SK-N-SH (cell line): Measurements from ENCODE around the gene AQP3. TPM values are rescaled to one million over a fixed set of nuclear protein-coding genes. Genes with fewer than 3 reads are reported as not detected.
"Not testable (repeated sequence)": the region's sequence is repeated elsewhere in the genome, so short reads cannot be mapped to it uniquely, and the experiment has no call there.

Experiments
- CTCF ChIA-PET: fragments of 300-600, 350-600 bp; formaldehyde crosslinking; extraction: SDS; loops from one replicate; lab custom pipeline; 2021; lab: Yijun Ruan, JAX
- POLR2A ChIA-PET: fragments of 350-600 bp; sonication (Branson Sonifier 250); formaldehyde crosslinking; extraction: SDS; loops from one replicate; lab custom pipeline; 2020; ENCODE audit warnings: antibody characterized with exemption, inconsistent platforms; lab: Yijun Ruan, JAX
- DNase-seq: peaks from one replicate; pipeline ENCODE4 v3.0.0; 2012
- H2AFZ ChIP-seq: fragments of 200-600 bp; sonication (generic); 2 replicates; pipeline ENCODE4 v1.8.1; 2016; ENCODE audit warnings: antibody characterized with exemption, mild to moderate bottlenecking, low read depth
- H3F3A ChIP-seq: fragments of 200-600 bp; sonication (generic); replicated peaks from 2 replicates; pipeline ENCODE3; 2016; ENCODE audit warnings: antibody characterized with exemption, mild to moderate bottlenecking; ENCODE audit not compliant: insufficient read depth
- H3K27ac ChIP-seq, 2 experiments: fragments of 200-500 bp in 1 of 2; fragments of 200-600 bp in 1 of 2; sonication (Bioruptor generic) in 1 of 2; sonication (generic), shearing (Covaris generic) in 1 of 2; 2 replicates each; pipeline versions ENCODE4 v1.5.1 to v1.6.1; 2014 to 2016; ENCODE audit warnings: low read depth in 2 of 2, inconsistent platforms in 1 of 2, low read length in 1 of 2, mild to moderate bottlenecking in 1 of 2, mixed read lengths in 1 of 2
- H3K27me3 ChIP-seq: fragments of 200-600 bp; sonication (generic), shearing (Covaris generic); 2 replicates; pipeline ENCODE4 v1.6.1; 2016; ENCODE audit warnings: mixed run types; ENCODE audit not compliant: insufficient read depth
- H3K36me3 ChIP-seq, 2 experiments: fragments of 200-500 bp in 1 of 2; fragments of 200-600 bp in 1 of 2; sonication (Bioruptor generic) in 1 of 2; sonication (generic) in 1 of 2; replicated peaks in 1 of 2; 2 replicates each; pipeline versions ENCODE3 to v1.5.1; 2014 to 2016; ENCODE audit warnings: low read length in 1 of 2, mild to moderate bottlenecking in 1 of 2; ENCODE audit not compliant: insufficient read depth in 2 of 2, control insufficient read depth in 1 of 2
- H3K4me1 ChIP-seq, 2 experiments: fragments of 200-500 bp in 1 of 2; fragments of 200-600 bp in 1 of 2; sonication (Bioruptor generic) in 1 of 2; sonication (generic), shearing (Covaris generic) in 1 of 2; 2 replicates each; pipeline versions ENCODE4 v1.5.1 to v1.6.1; 2014 to 2016; ENCODE audit warnings: low read depth in 1 of 2, low read length in 1 of 2, mixed run types in 1 of 2; ENCODE audit not compliant: insufficient read depth in 2 of 2, control insufficient read depth in 1 of 2
- H3K4me2 ChIP-seq: fragments of 200-600 bp; sonication (generic), shearing (Covaris generic); 2 replicates; pipeline ENCODE4 v1.6.1; 2017; ENCODE audit warnings: mixed run types
- H3K4me3 ChIP-seq, 2 experiments: fragments of 200-500 bp in 1 of 2; fragments of 200-600 bp in 1 of 2; sonication (Bioruptor generic) in 1 of 2; sonication (generic), shearing (Covaris generic) in 1 of 2; 2 replicates each; pipeline versions ENCODE4 v1.5.1 to v1.8.1; 2014 to 2016; ENCODE audit warnings: low read depth in 2 of 2, inconsistent platforms in 1 of 2, low read length in 1 of 2, mild to moderate bottlenecking in 1 of 2, mixed read lengths in 1 of 2, moderate library complexity in 1 of 2
- H3K79me2 ChIP-seq: fragments of 200-600 bp; sonication (generic); 2 replicates; pipeline ENCODE4 v1.8.1; 2017; ENCODE audit warnings: mild to moderate bottlenecking; ENCODE audit not compliant: insufficient read depth
- H3K9ac ChIP-seq: fragments of 200-600 bp; sonication (generic); 2 replicates; pipeline ENCODE4 v1.6.1; 2017; ENCODE audit warnings: mixed run types
- H3K9me2 ChIP-seq: fragments of 200-600 bp; sonication (generic); 2 replicates; pipeline ENCODE4 v1.6.1; 2017; ENCODE audit warnings: mixed run types
- H3K9me3 ChIP-seq: fragments of 200-600 bp; sonication (generic); 2 replicates; pipeline ENCODE4 v1.6.1; 2017; ENCODE audit warnings: mixed run types, mild to moderate bottlenecking, moderate library complexity
- H4K20me1 ChIP-seq: fragments of 200-600 bp; sonication (generic); 2 replicates; pipeline ENCODE4 v1.6.1; 2017; ENCODE audit warnings: mild to moderate bottlenecking, mixed run types; ENCODE audit not compliant: insufficient read depth
- CHD2 ChIP-seq: fragments of 150-350 bp; IDR thresholded peaks from 2 replicates; pipeline ENCODE4 v1.6.1; 2018; ENCODE audit warnings: low read length; ENCODE audit not compliant: partially characterized antibody
- FOXM1 ChIP-seq: IDR thresholded peaks from 2 replicates; pipeline ENCODE4 v1.4.0; 2012; ENCODE audit warnings: low read depth, mild to moderate bottlenecking
- GABPA ChIP-seq: IDR thresholded peaks from 2 replicates; pipeline ENCODE4 v1.4.0; 2012; ENCODE audit warnings: low read depth, mild to moderate bottlenecking
- MEF2A ChIP-seq: IDR thresholded peaks from 2 replicates; pipeline ENCODE4 v1.4.0; 2012; ENCODE audit warnings: low read depth, borderline replicate concordance
- MXI1 ChIP-seq: IDR thresholded peaks from 2 replicates; pipeline ENCODE4 v1.6.1; 2012; ENCODE audit warnings: mild to moderate bottlenecking, low read depth, low read length, improper control_type of control experiment
- NFIC ChIP-seq: IDR thresholded peaks from 2 replicates; pipeline ENCODE4 v1.4.0; 2012; ENCODE audit warnings: borderline replicate concordance
- NRF1 ChIP-seq: IDR thresholded peaks from 2 replicates; pipeline ENCODE4 v1.6.1; 2012; ENCODE audit warnings: low read depth, mild to moderate bottlenecking, low read length
- POLR2AphosphoS5 ChIP-seq: IDR thresholded peaks from 2 replicates; pipeline ENCODE4 v1.6.1; 2012; ENCODE audit warnings: low read depth, low read length
- RAD21 ChIP-seq: IDR thresholded peaks from 2 replicates; pipeline ENCODE4 v1.6.1; 2012; ENCODE audit warnings: mild to moderate bottlenecking, low read length
- RCOR1 ChIP-seq: fragments of 150-350 bp; IDR thresholded peaks from 2 replicates; pipeline ENCODE4 v1.6.1; 2017; ENCODE audit warnings: antibody characterized with exemption, low read length
- TCF12 ChIP-seq: IDR thresholded peaks from 2 replicates; pipeline ENCODE4 v1.4.0; 2012
- TEAD4 ChIP-seq: IDR thresholded peaks from 2 replicates; pipeline ENCODE4 v1.4.0; 2012; ENCODE audit warnings: mild to moderate bottlenecking, borderline replicate concordance; ENCODE audit not compliant: insufficient read depth
- WGBS: methylation state at CpG from one replicate; pipeline ENCODE4 v1.1.6; 2017; ENCODE audit warnings: low lambda C conversion rate; 5-methylcytosine and 5-hydroxymethylcytosine counted together
- polyA plus RNA-seq, 3 experiments: library from polyadenylated mRNA; depleted of rRNA; stranded (reverse); fragments of >200 nt; gene quantifications; 2 replicates each; pipeline ENCODE4 v1.2.3, GENCODE V29; 2012
- TF ChIP-seq, protein P1 (sequence below): fragments of 150-350 bp; IDR thresholded peaks from 2 replicates; pipeline ENCODE4 v1.6.1; 2017; ENCODE audit warnings: antibody characterized with exemption, low read length, low read depth, borderline replicate concordance
- TF ChIP-seq, protein P2 (sequence below): fragments of 200-600 bp; sonication (generic); IDR thresholded peaks from 2 replicates; pipeline ENCODE4 v1.6.1; 2017; ENCODE audit warnings: antibody characterized with exemption, mild to moderate bottlenecking, moderate library complexity

The AQP3 gene
- polyA plus RNA-seq, 1 of the 3 experiments (the other 2 are of a cell fraction), result 0.64 TPM

DNA sequence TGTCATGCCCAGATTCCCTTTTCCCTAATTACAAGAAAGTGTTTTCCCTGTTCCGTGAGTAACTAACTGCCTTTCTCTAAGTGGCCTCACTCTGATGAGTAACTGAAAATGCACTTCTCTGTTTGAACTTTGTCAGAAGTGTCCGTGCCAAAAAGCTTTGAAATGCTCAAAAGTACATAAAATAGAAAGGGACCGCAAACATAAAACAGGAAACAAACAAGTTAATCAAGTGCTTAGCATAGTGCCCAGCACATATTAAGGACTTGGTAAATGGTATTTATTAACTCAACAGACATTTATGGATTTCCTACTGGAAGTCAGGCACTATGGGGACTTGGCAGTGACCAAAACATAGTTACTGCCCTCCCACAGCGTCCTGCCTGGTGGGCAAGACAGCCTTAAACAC is 22.3 kb downstream of the AQP3 start:
- ChIA-PET POLR2A (no interaction called here), CTCF (no interaction called here)
- Histone ChIP-seq H3K27me3 (no peaks in the 10 kb centered on the region), H3K4me1 (no peaks in the 10 kb centered on the region), H3K9me2 (no peaks in the 10 kb centered on the region), H3K4me3 (no peak overlapping the region), H3K27ac (no peak overlapping the region), H3K9ac (no peak overlapping the region), H3K79me2 (no peaks in the 10 kb centered on the region), H3K36me3 (no peaks in the 10 kb centered on the region), H3K4me2 (no peak overlapping the region), H2AFZ (no peak overlapping the region), H4K20me1 (no peaks in the 10 kb centered on the region), H3F3A (no peaks in the 10 kb centered on the region), H3K9me3 (no peaks in the 10 kb centered on the region)
- TF ChIP-seq POLR2AphosphoS5 (no peak), TCF12 (no peak), RAD21 (no peak), GABPA (no peak)
- TF ChIP-seq, protein P1, sequence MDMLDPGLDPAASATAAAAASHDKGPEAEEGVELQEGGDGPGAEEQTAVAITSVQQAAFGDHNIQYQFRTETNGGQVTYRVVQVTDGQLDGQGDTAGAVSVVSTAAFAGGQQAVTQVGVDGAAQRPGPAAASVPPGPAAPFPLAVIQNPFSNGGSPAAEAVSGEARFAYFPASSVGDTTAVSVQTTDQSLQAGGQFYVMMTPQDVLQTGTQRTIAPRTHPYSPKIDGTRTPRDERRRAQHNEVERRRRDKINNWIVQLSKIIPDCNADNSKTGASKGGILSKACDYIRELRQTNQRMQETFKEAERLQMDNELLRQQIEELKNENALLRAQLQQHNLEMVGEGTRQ, result no peak
- WGBS, result 74% methylated on average over 4 of the region's 4 CpGs
- DNase-seq, result no peak

DNA sequence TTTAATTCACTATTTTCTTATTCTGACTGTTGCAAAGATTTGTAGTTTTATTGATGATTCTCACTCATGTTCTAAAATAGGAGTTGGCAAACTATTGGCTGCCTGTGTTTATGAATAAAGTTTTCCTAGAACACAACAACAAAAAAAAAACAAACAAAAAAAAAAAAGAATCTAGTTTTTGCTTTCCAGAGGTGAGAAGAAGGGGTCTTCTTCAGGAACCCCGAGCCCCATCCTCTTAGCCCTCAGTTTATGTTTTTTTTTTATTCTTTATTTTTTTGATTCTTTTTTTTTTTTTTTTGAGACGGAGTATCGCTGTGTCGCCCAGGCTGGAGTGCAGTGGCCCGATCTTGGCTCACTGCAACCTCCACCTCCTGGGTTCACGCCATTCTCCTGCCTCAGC is 22.9 kb downstream of the AQP3 start:
- H3K9ac ChIP-seq, POLR2A ChIA-PET, H3K4me1 ChIP-seq, H3K27me3 ChIP-seq, CTCF ChIA-PET, H4K20me1 ChIP-seq, H3K27ac ChIP-seq, H3K9me3 ChIP-seq, H3F3A ChIP-seq, H3K4me2 ChIP-seq, H3K79me2 ChIP-seq, H2AFZ ChIP-seq, H3K4me3 ChIP-seq, DNase-seq, H3K9me2 ChIP-seq, H3K36me3 ChIP-seq: not testable (repeated sequence)
- 83% methylated on average over 6 of the region's 6 CpGs for WGBS

DNA sequence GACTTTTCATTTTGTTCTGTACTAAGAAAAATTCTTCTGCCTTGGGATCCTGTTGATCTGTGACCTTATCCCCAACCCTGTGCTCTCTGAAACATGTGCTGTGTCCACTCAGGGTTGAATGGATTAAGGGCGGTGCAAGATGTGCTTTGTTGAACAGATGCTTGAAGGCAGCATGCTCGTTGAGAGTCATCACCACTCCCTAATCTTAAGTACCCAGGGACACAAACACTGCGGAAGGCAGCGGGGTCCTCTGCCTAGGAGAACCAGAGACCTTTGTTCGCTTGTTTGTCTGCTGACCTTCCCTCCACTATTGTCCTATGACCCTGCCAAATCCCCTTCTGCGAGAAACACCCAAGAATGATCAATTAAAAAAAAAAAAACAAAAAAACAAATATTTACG is 23.4 kb downstream of the AQP3 start:
- H3K27me3 ChIP-seq, POLR2A ChIA-PET, H3K9me3 ChIP-seq, CTCF ChIA-PET, H3K27ac ChIP-seq, H3F3A ChIP-seq, H3K36me3 ChIP-seq, H2AFZ ChIP-seq, H3K4me2 ChIP-seq, H3K4me3 ChIP-seq, H3K79me2 ChIP-seq, H4K20me1 ChIP-seq, H3K9me2 ChIP-seq, H3K4me1 ChIP-seq, H3K9ac ChIP-seq, DNase-seq: not testable (repeated sequence)
- WGBS, result 77% methylated on average over 5 of the region's 7 CpGs

DNA sequence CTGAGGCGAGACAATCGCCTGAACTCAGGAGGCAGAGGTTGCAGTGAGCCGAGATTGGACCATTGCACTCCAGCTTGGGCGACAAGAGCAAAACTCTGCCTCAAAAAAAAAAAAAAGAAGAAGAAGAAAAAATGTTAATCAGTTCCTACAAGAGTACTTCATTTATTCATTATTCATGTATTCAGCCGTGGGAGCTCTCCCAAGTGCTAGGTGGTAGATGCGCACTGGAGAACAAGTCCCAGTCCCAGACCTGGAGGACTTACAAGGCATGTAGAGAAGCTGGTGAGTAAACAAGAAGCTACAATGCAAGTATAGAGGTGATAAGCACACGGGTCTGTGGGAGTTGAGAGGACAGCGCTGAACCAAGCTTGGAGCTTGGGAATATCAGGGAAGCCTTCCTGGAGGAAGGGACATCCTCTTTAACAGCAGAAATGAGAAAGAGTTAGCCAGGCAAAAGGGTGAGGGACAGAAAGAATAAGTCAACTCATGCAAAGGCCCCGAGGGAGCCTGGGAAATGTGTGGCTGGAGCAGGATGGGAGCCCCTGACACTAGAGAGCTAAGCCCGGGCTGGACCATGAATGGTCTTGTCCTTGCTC is 27.6 kb downstream of the AQP3 start:
- CTCF ChIA-PET, result interaction anchor here (0.6 to 1.4 kb wide), 2 partner anchors 16 to 45 kb away, joined by 3 to 6 read pairs; no protein-coding TSS in a partner anchor
- POLR2A ChIA-PET, result interaction anchor here (0.7 kb wide), 1 partner anchor 19 kb away, joined by 3 read pairs; no protein-coding TSS in a partner anchor
- TF ChIP-seq FOXM1 (no peak), MXI1 (no peak), MEF2A (no peak), RCOR1 (no peak), CHD2 (no peak), NRF1 (no peak), RAD21 (no peak), TEAD4 (no peak), NFIC (no peak)
- TF ChIP-seq, protein P2, sequence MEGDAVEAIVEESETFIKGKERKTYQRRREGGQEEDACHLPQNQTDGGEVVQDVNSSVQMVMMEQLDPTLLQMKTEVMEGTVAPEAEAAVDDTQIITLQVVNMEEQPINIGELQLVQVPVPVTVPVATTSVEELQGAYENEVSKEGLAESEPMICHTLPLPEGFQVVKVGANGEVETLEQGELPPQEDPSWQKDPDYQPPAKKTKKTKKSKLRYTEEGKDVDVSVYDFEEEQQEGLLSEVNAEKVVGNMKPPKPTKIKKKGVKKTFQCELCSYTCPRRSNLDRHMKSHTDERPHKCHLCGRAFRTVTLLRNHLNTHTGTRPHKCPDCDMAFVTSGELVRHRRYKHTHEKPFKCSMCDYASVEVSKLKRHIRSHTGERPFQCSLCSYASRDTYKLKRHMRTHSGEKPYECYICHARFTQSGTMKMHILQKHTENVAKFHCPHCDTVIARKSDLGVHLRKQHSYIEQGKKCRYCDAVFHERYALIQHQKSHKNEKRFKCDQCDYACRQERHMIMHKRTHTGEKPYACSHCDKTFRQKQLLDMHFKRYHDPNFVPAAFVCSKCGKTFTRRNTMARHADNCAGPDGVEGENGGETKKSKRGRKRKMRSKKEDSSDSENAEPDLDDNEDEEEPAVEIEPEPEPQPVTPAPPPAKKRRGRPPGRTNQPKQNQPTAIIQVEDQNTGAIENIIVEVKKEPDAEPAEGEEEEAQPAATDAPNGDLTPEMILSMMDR, result no peak
- H3F3A ChIP-seq, result no peaks in the 10 kb centered on the region
- H3K36me3 ChIP-seq, result no peaks in the 10 kb centered on the region
- no peak overlapping the region for H3K4me2 ChIP-seq
- H3K4me1 ChIP-seq, result no peaks in the 10 kb centered on the region
- no peak overlapping the region for H3K4me3 ChIP-seq
- H3K27me3 ChIP-seq, result no peaks in the 10 kb centered on the region
- H3K9me2 ChIP-seq, result no peaks in the 10 kb centered on the region
- no peaks in the 10 kb centered on the region for H3K9me3 ChIP-seq
- H3K27ac ChIP-seq, result no peak overlapping the region
- no peak for DNase-seq
- no peaks in the 10 kb centered on the region for H4K20me1 ChIP-seq
- no peak overlapping the region for H2AFZ ChIP-seq
- H3K79me2 ChIP-seq, result no peaks in the 10 kb centered on the region
- H3K9ac ChIP-seq, result no peak overlapping the region
- 60% methylated on average over 10 of the region's 10 CpGs for WGBS
